Endothelial cell of umbilical vein (primary cell): ENCODE measurements around the gene PCGF3. TPM values are rescaled to one million over a fixed set of nuclear protein-coding genes. Genes with fewer than 3 reads are reported as not detected.

ENCODE experiments used
- BruUV-seq: library from RNA; stranded (reverse); fragments of 400-500 nt; replicated peaks from 2 replicates; lab custom pipeline; 2021; lab: Mats Ljungman, UMichigan
- CTCF ChIA-PET: fragments of 300-600, 350-600 bp; sonication (Branson Sonifier 250); formaldehyde crosslinking; loops from one replicate; lab custom pipeline; 2021; ENCODE audit warnings: antibody characterized with exemption, inconsistent platforms; lab: Charles Lee
- POLR2A ChIA-PET: fragments of 300-600, 350-600 bp; sonication (Branson Sonifier 250); formaldehyde crosslinking; loops from one replicate; lab custom pipeline; 2021; ENCODE audit warnings: antibody characterized with exemption, inconsistent platforms; lab: Charles Lee
- DNase-seq: peaks from one replicate; pipeline ENCODE4 v3.0.0-alpha.2; 2011; ENCODE audit warnings: low read depth, low spot score
- FAIRE-seq: peaks from 2 replicates; lab custom pipeline; 2011; peaks lifted over from hg19 to GRCh38; lab: Jason Lieb, UNC
- H2AFZ ChIP-seq: 2 replicates; pipeline ENCODE4 v1.6.0; 2012; ENCODE audit warnings: low read depth, low read length, control low read depth, inconsistent platforms
- H3K27ac ChIP-seq: 2 replicates; pipeline ENCODE4 v1.5.1; 2011; ENCODE audit warnings: low read depth, mild to moderate bottlenecking, control low read depth, low read length, moderate library complexity; ENCODE audit not compliant: insufficient read depth
- H3K27me3 ChIP-seq, 2 experiments: 2 replicates each; pipeline versions ENCODE4 v1.6.0 to v1.6.1; 2011; ENCODE audit warnings: low read length in 2 of 2, mixed read lengths in 1 of 2; ENCODE audit not compliant: control insufficient read depth in 2 of 2, insufficient read depth in 2 of 2
- H3K36me3 ChIP-seq, 2 experiments: 2 replicates in 1 of 2; 3 replicates in 1 of 2; pipeline ENCODE4 v1.5.1; 2011; ENCODE audit warnings: low read length in 2 of 2, mild to moderate bottlenecking in 1 of 2, moderate library complexity in 1 of 2; ENCODE audit not compliant: control insufficient read depth in 2 of 2, insufficient read depth in 2 of 2; ENCODE audit errors: extremely low read depth in 1 of 2
- H3K4me1 ChIP-seq: 3 replicates; pipeline ENCODE4 v1.5.1; 2011; ENCODE audit warnings: mild to moderate bottlenecking, low read length; ENCODE audit not compliant: control insufficient read depth, insufficient read depth; ENCODE audit errors: extremely low read depth
- H3K4me2 ChIP-seq: 2 replicates; pipeline ENCODE4 v1.6.1; 2011; ENCODE audit warnings: low read length, control low read depth, mixed read lengths; ENCODE audit not compliant: insufficient read depth
- H3K4me3 ChIP-seq, 3 experiments: fragments of 200-600 bp in 1 of 3; sonication (generic), shearing (Covaris generic) in 1 of 3; replicated peaks in 1 of 3; 2 replicates each; pipeline ENCODE4 v1.5.1; 2011 to 2016; ENCODE audit warnings: control low read depth in 3 of 3, low read length in 3 of 3, mild to moderate bottlenecking in 2 of 3, inconsistent platforms in 1 of 3, low read depth in 1 of 3, moderate library complexity in 1 of 3; ENCODE audit not compliant: insufficient read depth in 1 of 3
- H3K79me2 ChIP-seq: 2 replicates; pipeline ENCODE4 v1.6.0; 2012; ENCODE audit warnings: low read length, inconsistent platforms; ENCODE audit not compliant: control insufficient read depth, insufficient read depth
- H3K9ac ChIP-seq: replicated peaks from 2 replicates; pipeline ENCODE3; 2011; ENCODE audit warnings: low read length, control low read depth; ENCODE audit not compliant: insufficient read depth; ENCODE audit errors: extremely low read depth
- H3K9me1 ChIP-seq: replicated peaks from 3 replicates; pipeline ENCODE4 v1.6.0; 2011; ENCODE audit warnings: mild to moderate bottlenecking, low read length; ENCODE audit not compliant: control insufficient read depth, insufficient read depth; ENCODE audit errors: extremely low read depth
- H3K9me3 ChIP-seq: replicated peaks from 2 replicates; pipeline ENCODE4 v1.5.1; 2012; ENCODE audit warnings: low read length, inconsistent platforms; ENCODE audit not compliant: control insufficient read depth, insufficient read depth
- H4K20me1 ChIP-seq: replicated peaks from 2 replicates; pipeline ENCODE3; 2011; ENCODE audit warnings: mild to moderate bottlenecking, low read length; ENCODE audit not compliant: control insufficient read depth, insufficient read depth; ENCODE audit errors: extremely low read depth
- CTCF ChIP-seq, 2 donors: IDR thresholded peaks; 1 replicate in 1 of 2; 2 replicates in 1 of 2; pipeline ENCODE4 v1.5.1; 2011; ENCODE audit warnings: low read length in 2 of 2, mild to moderate bottlenecking in 2 of 2, moderate library complexity in 2 of 2, control low read depth in 1 of 2, inconsistent platforms in 1 of 2, low read depth in 1 of 2; ENCODE audit not compliant: insufficient read depth in 1 of 2; ENCODE audit errors: extremely low read depth in 1 of 2
- EZH2 ChIP-seq: IDR thresholded peaks from 2 replicates; pipeline ENCODE4 v1.6.1; 2012; ENCODE audit warnings: borderline replicate concordance, low read depth, mild to moderate bottlenecking, moderate library complexity, low read length, inconsistent platforms; ENCODE audit not compliant: severe bottlenecking
- FOS ChIP-seq: IDR thresholded peaks from 2 replicates; pipeline ENCODE4 v1.6.1; 2011; ENCODE audit warnings: mild to moderate bottlenecking, low read length, moderate library complexity, borderline replicate concordance; ENCODE audit not compliant: insufficient read depth
- GATA2 ChIP-seq: IDR thresholded peaks from 2 replicates; pipeline ENCODE4 v1.7.0; 2011; ENCODE audit warnings: low read depth, mild to moderate bottlenecking, moderate library complexity, mixed read lengths, low read length; ENCODE audit not compliant: insufficient read length, insufficient read depth
- JUN ChIP-seq: IDR thresholded peaks from 2 replicates; pipeline ENCODE4 v1.6.1; 2011; ENCODE audit warnings: borderline replicate concordance, low read depth; ENCODE audit not compliant: insufficient read length, insufficient read depth
- MAX ChIP-seq: IDR thresholded peaks from 2 replicates; pipeline ENCODE4 v1.6.1; 2011; ENCODE audit not compliant: insufficient read depth, insufficient read length
- MYC ChIP-seq: IDR thresholded peaks from one replicate; pipeline ENCODE4 v1.6.1; 2011; ENCODE audit warnings: mild to moderate bottlenecking, low read depth, low read length
- POLR2A ChIP-seq: IDR thresholded peaks from 2 replicates; pipeline ENCODE4 v1.6.1; 2012; ENCODE audit warnings: low read depth, mild to moderate bottlenecking, control low read depth, low read length
- POLR2AphosphoS5 ChIP-seq: IDR thresholded peaks from 2 replicates; pipeline ENCODE4 v1.6.1; 2012; ENCODE audit warnings: low read depth, mild to moderate bottlenecking, control low read depth, low read length, moderate library complexity; ENCODE audit not compliant: insufficient read depth
- dilution Hi-C: fragments of 300-500 bp; cut with MboI; formaldehyde crosslinking; loops from one replicate; pipeline ENCODE4 v1.15.0; 2019; ENCODE audit warnings: low sequenced_read_pairs; ENCODE audit not compliant: extremely low pct_ligation_motif_present
- intact Hi-C: fragments of 100-400 bp; cut with micrococcal nuclease; formaldehyde crosslinking; loops from one replicate; pipeline ENCODE4 v1.10.0; 2022
- polyA plus RNA-seq, 4 experiments: library from polyadenylated mRNA; depleted of rRNA in 3 of 4; stranded (reverse) in 3 of 4; unstranded in 1 of 4; fragments of >200 nt; gene quantifications; 2 replicates each; pipeline versions ENCODE4 v1.2.1 to v1.2.3, GENCODE V29; 2011 to 2012; ENCODE audit warnings: missing spikeins in 1 of 4
- total RNA-seq: library from RNA; stranded (reverse); gene quantifications from 2 replicates; pipeline ENCODE4 v1.2.3, GENCODE V29; 2021

PCGF3 gene
- total and polyA plus RNA-seq, 2 donors (not counting 3 experiments of a cell fraction or from before 2014, with no cell fraction given) = 70.2 to 91.8 TPM

DNA sequence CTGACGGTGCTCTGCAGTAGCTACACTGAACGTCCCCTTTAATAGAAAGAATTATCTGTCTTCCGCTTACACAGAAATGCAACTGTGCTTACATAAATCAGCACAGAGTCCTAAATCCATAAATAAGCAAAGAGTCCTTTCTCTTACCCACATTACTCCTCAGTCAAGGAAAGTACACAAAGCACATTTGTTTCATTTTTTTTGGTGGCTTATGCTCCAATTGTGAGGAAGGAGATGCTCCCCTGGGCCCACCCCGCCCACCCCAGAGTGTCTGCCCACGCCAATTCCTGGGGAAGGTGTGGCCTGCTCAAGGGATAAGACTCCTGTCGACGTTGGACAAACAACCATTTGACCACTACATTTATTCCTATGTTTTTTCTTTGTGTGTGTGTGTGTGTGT is 66.5 kb downstream of the PCGF3 start:
- H3K4me3 ChIP-seq = no peak overlapping the region
- FAIRE-seq = no peak
- intact Hi-C loops = no loop called here

More for the DNA sequence above, 66.5 kb downstream of the PCGF3 start:
- no TSS peak for BruUV-seq
- H3K9me1 ChIP-seq = no peaks in the 10 kb centered on the region
- no peaks in the 10 kb centered on the region for H3K9me3 ChIP-seq
- CTCF ChIA-PET = interaction anchor here (1.4 kb wide), 1 partner anchor 31 kb away, joined by 3 read pairs; no protein-coding TSS in a partner anchor
- dilution Hi-C loops = no loop called here
- H3K4me2 ChIP-seq = no peak overlapping the region
- no peak for TF ChIP-seq POLR2A
- TF ChIP-seq EZH2 = no peak
- TF ChIP-seq CTCF (IDR thresholded peaks at IDR 0.05; ENCODE audit: extremely low read depth in 1 of 2, insufficient read depth in 1 of 2, low read depth in 1 of 2, low read length in 2 of 2) = no peak
- no peak for TF ChIP-seq MYC
- TF ChIP-seq JUN = no peak
- TF ChIP-seq FOS = no peak
- no peak for TF ChIP-seq POLR2AphosphoS5
- TF ChIP-seq GATA2 = no peak
- TF ChIP-seq MAX = no peak
- H4K20me1 ChIP-seq = no peaks in the 10 kb centered on the region
- no peak overlapping the region for H3K27ac ChIP-seq
- H3K4me1 ChIP-seq = no peaks in the 10 kb centered on the region
- no peak for DNase-seq
- POLR2A ChIA-PET = no interaction called here
- no peak overlapping the region for H2AFZ ChIP-seq
- H3K36me3 ChIP-seq = peaks cover 18 to 32% of the 10 kb centered on the region in 2 experiments
- no peaks in the 10 kb centered on the region for H3K27me3 ChIP-seq
- peaks cover 76% of the 10 kb centered on the region for H3K79me2 ChIP-seq
- H3K9ac ChIP-seq = no peak overlapping the region
